Loucy (cell line): ENCODE results near the gene NDST3.
"Not testable (repeated sequence)": the region's sequence is repeated elsewhere in the genome, so short reads cannot be mapped to it uniquely, and the experiment has no call there.

Experiments
- H2AFZ ChIP-seq: fragments of 200-600 bp; sonication (generic); 2 replicates; pipeline ENCODE4 v1.6.0; 2016; ENCODE audit warnings: antibody characterized with exemption, mild to moderate bottlenecking, low read length, moderate library complexity
- H3F3A ChIP-seq: fragments of 200-600 bp; 2 replicates; pipeline ENCODE4 v1.6.0; 2016; ENCODE audit warnings: antibody characterized with exemption, low read depth, mild to moderate bottlenecking
- H3K27me3 ChIP-seq: fragments of 200-600 bp; sonication (generic); 2 replicates; pipeline ENCODE4 v1.6.1; 2014; ENCODE audit warnings: low read length, mild to moderate bottlenecking; ENCODE audit not compliant: insufficient read depth, poor library complexity, severe bottlenecking
- H3K36me3 ChIP-seq: fragments of 200-600 bp; sonication (generic); 2 replicates; pipeline ENCODE4 v1.6.1; 2016; ENCODE audit warnings: low read length; ENCODE audit not compliant: insufficient read depth
- H3K4me1 ChIP-seq: fragments of 200-600 bp; sonication (generic); 2 replicates; pipeline ENCODE4 v1.5.1; 2014; ENCODE audit warnings: low read length, mild to moderate bottlenecking; ENCODE audit not compliant: insufficient read depth, poor library complexity, severe bottlenecking
- H3K4me2 ChIP-seq: fragments of 200-600 bp; sonication (generic); 2 replicates; pipeline ENCODE4 v1.6.0; 2014; ENCODE audit warnings: antibody characterized with exemption, low read length, low read depth, mild to moderate bottlenecking; ENCODE audit not compliant: poor library complexity, severe bottlenecking
- H3K4me3 ChIP-seq: fragments of 200-600 bp; sonication (generic); 2 replicates; pipeline ENCODE4 v1.5.1; 2014; ENCODE audit warnings: low read length, mild to moderate bottlenecking, mixed read lengths; ENCODE audit not compliant: poor library complexity, severe bottlenecking
- H3K79me2 ChIP-seq: fragments of 200-600 bp; sonication (generic); 2 replicates; pipeline ENCODE4 v1.6.1; 2014; ENCODE audit warnings: low read length; ENCODE audit not compliant: insufficient read depth
- H3K9ac ChIP-seq: fragments of 200-600 bp; sonication (generic); 2 replicates; pipeline ENCODE4 v1.6.0; 2014; ENCODE audit warnings: mild to moderate bottlenecking, low read depth, low read length, moderate library complexity; ENCODE audit not compliant: poor library complexity, severe bottlenecking
- H3K9me2 ChIP-seq: fragments of 200-600 bp; sonication (generic); replicated peaks from 2 replicates; pipeline ENCODE4 v1.6.1; 2016; ENCODE audit warnings: low read depth, low read length, mixed read lengths
- H3K9me3 ChIP-seq: fragments of 200-600 bp; sonication (generic); 2 replicates; pipeline ENCODE4 v1.6.1; 2014; ENCODE audit warnings: mild to moderate bottlenecking, antibody characterized with exemption, low read length, low read depth; ENCODE audit not compliant: insufficient read depth
- H4K20me1 ChIP-seq: fragments of 200-600 bp; sonication (generic); 2 replicates; pipeline ENCODE4 v1.6.0; 2014; ENCODE audit warnings: antibody characterized with exemption, low read length, mild to moderate bottlenecking; ENCODE audit not compliant: insufficient read depth, poor library complexity, severe bottlenecking
- EZH2phosphoT487 ChIP-seq: fragments of 200-600 bp; IDR thresholded peaks from 2 replicates; pipeline ENCODE4 v1.6.1; 2018; ENCODE audit warnings: antibody characterized with exemption, mild to moderate bottlenecking, moderate library complexity, borderline replicate concordance
- TF ChIP-seq, protein P1 (sequence below): fragments of 200-600 bp; sonication (generic); conservative IDR thresholded peaks from 2 replicates; pipeline ENCODE4 v1.5.1; 2014; ENCODE audit warnings: mild to moderate bottlenecking, antibody characterized with exemption, low read length

NDST3 gene

GRCh38 chr4:118260309-118260708 lies 226.0 kb downstream of the NDST3 start:
- TF ChIP-seq EZH2phosphoT487 = no peak
- TF ChIP-seq, protein P1, sequence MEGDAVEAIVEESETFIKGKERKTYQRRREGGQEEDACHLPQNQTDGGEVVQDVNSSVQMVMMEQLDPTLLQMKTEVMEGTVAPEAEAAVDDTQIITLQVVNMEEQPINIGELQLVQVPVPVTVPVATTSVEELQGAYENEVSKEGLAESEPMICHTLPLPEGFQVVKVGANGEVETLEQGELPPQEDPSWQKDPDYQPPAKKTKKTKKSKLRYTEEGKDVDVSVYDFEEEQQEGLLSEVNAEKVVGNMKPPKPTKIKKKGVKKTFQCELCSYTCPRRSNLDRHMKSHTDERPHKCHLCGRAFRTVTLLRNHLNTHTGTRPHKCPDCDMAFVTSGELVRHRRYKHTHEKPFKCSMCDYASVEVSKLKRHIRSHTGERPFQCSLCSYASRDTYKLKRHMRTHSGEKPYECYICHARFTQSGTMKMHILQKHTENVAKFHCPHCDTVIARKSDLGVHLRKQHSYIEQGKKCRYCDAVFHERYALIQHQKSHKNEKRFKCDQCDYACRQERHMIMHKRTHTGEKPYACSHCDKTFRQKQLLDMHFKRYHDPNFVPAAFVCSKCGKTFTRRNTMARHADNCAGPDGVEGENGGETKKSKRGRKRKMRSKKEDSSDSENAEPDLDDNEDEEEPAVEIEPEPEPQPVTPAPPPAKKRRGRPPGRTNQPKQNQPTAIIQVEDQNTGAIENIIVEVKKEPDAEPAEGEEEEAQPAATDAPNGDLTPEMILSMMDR = no peak
- H3K27me3 ChIP-seq = no peaks in the 10 kb centered on the region
- H3K9me3 ChIP-seq = no peaks in the 10 kb centered on the region
- H3K4me3 ChIP-seq = no peak overlapping the region
- H3K36me3 ChIP-seq = no peaks in the 10 kb centered on the region
- no peaks in the 10 kb centered on the region for H3F3A ChIP-seq
- no peaks in the 10 kb centered on the region for H4K20me1 ChIP-seq
- H3K79me2 ChIP-seq = no peaks in the 10 kb centered on the region
- no peaks in the 10 kb centered on the region for H3K4me1 ChIP-seq
- no peak overlapping the region for H3K4me2 ChIP-seq
- no peak overlapping the region for H3K9ac ChIP-seq
- no peaks in the 10 kb centered on the region for H3K9me2 ChIP-seq
- no peak overlapping the region for H2AFZ ChIP-seq

DNA sequence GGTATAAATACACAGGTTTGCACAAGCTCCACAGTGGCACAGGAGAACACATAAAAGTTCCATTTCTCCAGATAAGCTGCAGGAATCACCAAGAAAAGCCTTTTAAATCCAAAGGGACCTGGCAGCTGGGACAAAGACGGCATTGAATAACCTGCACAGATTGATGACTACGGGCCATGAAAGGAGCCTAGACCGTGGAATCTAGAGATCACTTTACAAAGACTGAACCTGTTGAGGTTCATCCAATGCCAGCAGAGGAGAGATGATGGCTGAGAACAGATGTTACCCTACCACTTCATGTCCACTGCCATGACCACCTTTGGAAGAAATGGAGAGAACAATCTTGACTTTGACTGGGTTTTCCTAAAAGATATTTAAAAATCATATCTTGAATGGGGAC lies 229.8 kb downstream of the NDST3 start:
- Histone ChIP-seq H3K4me2 (no peak overlapping the region), H3K79me2 (no peaks in the 10 kb centered on the region), H3K9ac (no peak overlapping the region), H3K9me2 (no peaks in the 10 kb centered on the region), H3K4me1 (no peaks in the 10 kb centered on the region), H3K36me3 (no peaks in the 10 kb centered on the region), H4K20me1 (no peaks in the 10 kb centered on the region), H2AFZ (no peak overlapping the region), H3K9me3 (no peaks in the 10 kb centered on the region), H3K4me3 (no peak overlapping the region), H3K27me3 (no peaks in the 10 kb centered on the region), H3F3A (no peaks in the 10 kb centered on the region)
- TF ChIP-seq, protein P1 = no peak
- TF ChIP-seq EZH2phosphoT487 = no peak

DNA sequence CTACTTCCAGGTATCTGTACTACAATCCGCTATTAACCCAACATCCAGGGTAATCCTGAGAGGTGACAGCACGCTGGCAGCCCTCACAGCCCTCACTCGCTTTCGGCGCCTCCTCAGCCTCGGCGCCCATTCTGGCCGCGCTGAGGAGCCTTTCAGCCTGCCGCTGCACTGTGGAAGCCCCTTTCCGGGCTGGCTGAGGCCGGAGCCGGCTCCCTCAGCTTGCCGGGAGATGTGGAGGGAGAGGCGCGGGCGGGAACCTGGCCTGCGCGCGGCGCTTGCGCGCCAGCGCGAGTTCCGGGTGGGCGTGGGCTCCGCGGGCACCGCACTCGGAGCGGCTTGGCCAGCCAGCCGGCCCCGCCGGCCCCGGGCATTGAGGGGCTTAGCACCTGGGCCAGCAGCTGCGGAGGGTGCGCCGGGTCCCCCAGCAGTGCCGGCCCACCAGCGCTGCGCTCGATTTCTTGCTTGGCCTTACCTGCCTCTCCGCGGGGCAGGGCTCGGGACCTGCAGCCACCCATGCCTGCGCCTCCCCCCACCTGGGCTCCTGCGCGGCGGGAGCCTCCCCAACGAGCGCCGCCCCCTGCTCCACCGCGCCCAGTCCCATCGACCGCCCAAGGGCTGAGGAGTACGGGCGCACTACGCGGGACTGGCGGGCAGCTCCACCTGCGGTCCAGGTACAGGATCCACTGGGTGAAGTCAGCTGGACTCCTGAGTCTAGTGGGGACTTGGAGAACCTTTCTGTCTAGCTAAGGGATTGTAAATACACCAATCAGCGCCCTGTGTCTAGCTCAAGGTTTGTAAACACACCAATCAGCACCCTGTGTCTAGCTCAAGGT lies 231.2 kb downstream of the NDST3 start:
- TF ChIP-seq EZH2phosphoT487 = no peak
- TF ChIP-seq, protein P1 = no peak
- Histone ChIP-seq H3K4me3 (no peak overlapping the region), H3K9ac (no peak overlapping the region), H3K9me2 (no peaks in the 10 kb centered on the region), H3K9me3 (no peaks in the 10 kb centered on the region), H3F3A (no peaks in the 10 kb centered on the region), H3K36me3 (no peaks in the 10 kb centered on the region), H4K20me1 (no peaks in the 10 kb centered on the region), H2AFZ (no peak overlapping the region), H3K4me2 (no peak overlapping the region), H3K79me2 (no peaks in the 10 kb centered on the region), H3K27me3 (no peaks in the 10 kb centered on the region), H3K4me1 (no peaks in the 10 kb centered on the region)

DNA sequence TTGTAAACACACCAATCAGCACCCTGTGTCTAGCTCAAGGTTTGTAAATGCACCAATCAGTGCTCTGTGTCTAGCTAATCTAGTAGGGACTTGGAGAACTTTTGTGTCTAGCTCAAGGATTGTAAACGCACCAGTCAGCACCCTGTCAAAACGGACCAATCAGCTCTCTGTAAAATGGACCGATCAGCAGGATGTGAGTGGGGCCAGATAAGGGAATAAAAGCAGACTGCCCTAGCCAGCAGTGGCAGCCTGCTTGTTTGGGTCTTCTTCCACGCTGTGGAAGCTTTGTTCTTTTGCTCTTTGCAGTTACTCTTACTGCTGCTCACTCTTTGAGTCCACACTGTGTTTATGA lies 231.8 kb downstream of the NDST3 start:
- H3K4me2 ChIP-seq = not testable (repeated sequence)

More for the DNA sequence above, 231.8 kb downstream of the NDST3 start:
- not testable (repeated sequence) for H3K4me1 ChIP-seq, H4K20me1 ChIP-seq, H3K9ac ChIP-seq, H3K36me3 ChIP-seq, H3K4me3 ChIP-seq, H3K27me3 ChIP-seq, H3K9me2 ChIP-seq, H2AFZ ChIP-seq, H3K9me3 ChIP-seq, H3K79me2 ChIP-seq, H3F3A ChIP-seq
